ENCODE data around the gene RUNX2.

GRCh38 chr6:45439459-45439858 lies 111.3 kb downstream of the RUNX2 start:
- TF ChIP-seq CTCF (IDR thresholded peaks at IDR 0.05): no peak
- TF ChIP-seq EZH2 (IDR thresholded peaks at IDR 0.05): no peak
